Progenitor cell of endocrine pancreas (in vitro differentiated cells): Measurements from ENCODE around the gene PRPS2. TPM values are rescaled to one million over a fixed set of nuclear protein-coding genes. Genes with fewer than 3 reads are reported as not detected.

ENCODE experiments used
- DNase-seq: peaks from one replicate; pipeline ENCODE4 v3.0.0; 2021; ENCODE audit warnings: low spot score; ENCODE audit not compliant: unreplicated experiment
- H3K27ac Mint-ChIP-seq: 2 replicates; pipeline ENCODE4 v1.8.0; 2021; ENCODE audit warnings: mild to moderate bottlenecking, moderate library complexity, mixed read lengths
- H3K27me3 Mint-ChIP-seq: 2 replicates; pipeline ENCODE4 v1.8.0; 2021; ENCODE audit warnings: mixed read lengths
- H3K36me3 Mint-ChIP-seq: 2 replicates; pipeline ENCODE4 v1.8.0; 2022; ENCODE audit warnings: mixed read lengths; ENCODE audit not compliant: insufficient read depth
- H3K4me1 Mint-ChIP-seq: 2 replicates; pipeline ENCODE4 v1.8.0; 2021; ENCODE audit warnings: low read depth, mixed read lengths
- H3K4me3 Mint-ChIP-seq: 2 replicates; pipeline ENCODE4 v1.8.0; 2021; ENCODE audit warnings: low read depth, mild to moderate bottlenecking, moderate library complexity, mixed read lengths
- H3K9me3 Mint-ChIP-seq: 2 replicates; pipeline ENCODE4 v1.8.0; 2021; ENCODE audit warnings: low read depth, mixed read lengths
- total RNA-seq: library from RNA; stranded (reverse); gene quantifications from 2 replicates; pipeline ENCODE4 v1.2.1, GENCODE V29; 2021
- TF ChIP-seq, protein P1 (sequence below): fragments of 200-600 bp; sonication (generic); IDR thresholded peaks from one replicate; pipeline ENCODE4 v1.5.0; 2021; ENCODE audit warnings: antibody characterized with exemption, mild to moderate bottlenecking; ENCODE audit not compliant: unreplicated experiment

The PRPS2 gene
- total RNA-seq, 1 donor from 2014 or later = 18.6 TPM

DNA sequence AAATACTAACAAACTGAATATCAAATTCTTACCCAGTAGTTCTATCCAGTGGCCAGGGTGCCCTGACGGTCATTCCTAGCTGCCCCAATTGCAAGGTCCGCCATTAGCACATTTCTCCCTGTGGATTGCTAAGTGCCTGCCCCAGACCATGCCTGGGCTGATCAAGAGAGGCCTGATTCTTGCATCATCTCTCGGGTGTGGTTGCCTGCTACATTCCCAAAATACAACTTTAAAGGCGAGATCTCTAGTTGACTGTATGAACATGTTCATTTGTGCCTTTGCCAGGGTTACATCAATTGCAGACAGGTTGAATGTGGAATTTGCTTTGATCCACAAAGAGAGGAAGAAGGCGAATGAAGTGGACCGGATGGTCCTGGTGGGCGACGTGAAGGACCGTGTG is 28.0 kb downstream of the PRPS2 start:
- Mint-ChIP-seq H3K9me3 (peaks cover 5% of the 10 kb centered on the region), H3K27ac (no peak overlapping the region), H3K27me3 (no peaks in the 10 kb centered on the region), H3K36me3 (peaks cover 13% of the 10 kb centered on the region), H3K4me3 (no peak overlapping the region), H3K4me1 (no peaks in the 10 kb centered on the region)
- TF ChIP-seq, protein P1, sequence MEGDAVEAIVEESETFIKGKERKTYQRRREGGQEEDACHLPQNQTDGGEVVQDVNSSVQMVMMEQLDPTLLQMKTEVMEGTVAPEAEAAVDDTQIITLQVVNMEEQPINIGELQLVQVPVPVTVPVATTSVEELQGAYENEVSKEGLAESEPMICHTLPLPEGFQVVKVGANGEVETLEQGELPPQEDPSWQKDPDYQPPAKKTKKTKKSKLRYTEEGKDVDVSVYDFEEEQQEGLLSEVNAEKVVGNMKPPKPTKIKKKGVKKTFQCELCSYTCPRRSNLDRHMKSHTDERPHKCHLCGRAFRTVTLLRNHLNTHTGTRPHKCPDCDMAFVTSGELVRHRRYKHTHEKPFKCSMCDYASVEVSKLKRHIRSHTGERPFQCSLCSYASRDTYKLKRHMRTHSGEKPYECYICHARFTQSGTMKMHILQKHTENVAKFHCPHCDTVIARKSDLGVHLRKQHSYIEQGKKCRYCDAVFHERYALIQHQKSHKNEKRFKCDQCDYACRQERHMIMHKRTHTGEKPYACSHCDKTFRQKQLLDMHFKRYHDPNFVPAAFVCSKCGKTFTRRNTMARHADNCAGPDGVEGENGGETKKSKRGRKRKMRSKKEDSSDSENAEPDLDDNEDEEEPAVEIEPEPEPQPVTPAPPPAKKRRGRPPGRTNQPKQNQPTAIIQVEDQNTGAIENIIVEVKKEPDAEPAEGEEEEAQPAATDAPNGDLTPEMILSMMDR = no peak
- DNase-seq = no peak

DNA sequence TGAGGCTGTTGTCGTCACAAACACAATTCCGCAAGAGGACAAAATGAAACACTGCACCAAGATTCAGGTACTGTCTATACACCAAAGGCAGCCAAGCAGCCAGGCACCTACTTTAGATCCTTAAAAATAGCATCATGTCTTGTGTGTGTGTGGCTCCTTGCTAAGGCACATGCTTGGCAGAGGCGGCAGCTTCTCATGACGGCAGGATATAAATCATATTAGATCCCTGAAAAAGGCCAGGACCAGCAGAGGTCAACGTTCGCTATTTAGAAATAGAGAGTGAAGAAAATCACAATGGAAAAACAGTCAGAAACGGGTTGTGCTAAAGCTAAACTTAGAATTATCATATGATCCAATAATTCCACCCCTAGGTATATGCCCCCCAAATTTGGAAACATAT is 29.5 kb downstream of the PRPS2 start:
- no peak for DNase-seq
- Mint-ChIP-seq H3K4me1 (no peaks in the 10 kb centered on the region), H3K4me3 (no peak overlapping the region), H3K27me3 (no peaks in the 10 kb centered on the region), H3K9me3 (peaks cover 12% of the 10 kb centered on the region), H3K27ac (no peak overlapping the region), H3K36me3 (peaks cover 11% of the 10 kb centered on the region)
- TF ChIP-seq, protein P1 = no peak

DNA sequence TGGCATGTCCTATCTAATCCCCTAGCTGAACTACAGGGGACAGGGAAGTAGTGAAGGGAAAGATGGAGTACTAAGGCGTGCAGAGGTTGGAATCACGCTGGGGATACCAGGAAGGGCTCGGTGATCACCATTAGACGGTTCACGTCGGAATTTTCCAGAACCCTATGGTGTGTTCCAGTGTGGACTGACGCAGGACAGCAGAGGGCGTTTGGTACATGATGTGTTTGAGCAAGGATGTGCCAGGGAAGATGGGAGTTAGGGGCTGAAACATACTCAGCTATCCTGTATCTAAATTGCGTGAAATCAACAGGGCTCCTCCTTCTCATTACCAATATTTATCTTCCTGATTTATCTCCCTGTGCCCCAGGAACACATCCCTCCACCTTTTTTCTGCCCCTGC is 33.7 kb downstream of the PRPS2 start:
- peaks cover 10% of the 10 kb centered on the region for H3K36me3 Mint-ChIP-seq
- TF ChIP-seq, protein P1 = no peak
- H3K4me3 Mint-ChIP-seq = no peak overlapping the region
- peaks cover 2% of the 10 kb centered on the region for H3K4me1 Mint-ChIP-seq
- H3K9me3 Mint-ChIP-seq = peaks cover 18% of the 10 kb centered on the region
- DNase-seq = no peak
- H3K27me3 Mint-ChIP-seq = no peaks in the 10 kb centered on the region
- H3K27ac Mint-ChIP-seq = no peak overlapping the region

DNA sequence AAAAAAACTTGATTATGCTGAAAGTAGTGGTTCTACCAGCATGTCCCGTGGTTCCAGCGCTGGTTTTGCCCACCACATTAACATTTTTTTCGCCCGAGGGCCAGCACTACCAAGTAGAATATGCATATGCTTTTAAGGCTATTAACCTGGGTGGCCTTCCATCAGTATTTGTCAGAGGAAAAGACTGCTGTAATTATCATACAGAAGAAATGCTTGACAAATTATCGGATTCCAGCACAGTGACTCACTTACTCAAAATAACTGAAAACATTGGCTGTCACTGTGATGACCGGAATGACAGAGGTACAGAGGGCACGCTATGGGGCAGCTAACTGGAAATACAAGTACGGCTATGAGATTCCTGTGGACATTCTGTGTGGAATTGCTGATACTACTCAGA is 34.6 kb downstream of the PRPS2 start:
- peaks cover 18% of the 10 kb centered on the region for H3K9me3 Mint-ChIP-seq
- no peaks in the 10 kb centered on the region for H3K27me3 Mint-ChIP-seq
- H3K4me1 Mint-ChIP-seq = peaks cover 2% of the 10 kb centered on the region
- no peak overlapping the region for H3K4me3 Mint-ChIP-seq
- no peak for DNase-seq
- H3K36me3 Mint-ChIP-seq = peaks cover 6% of the 10 kb centered on the region
- TF ChIP-seq, protein P1 = no peak
- H3K27ac Mint-ChIP-seq = no peak overlapping the region

DNA sequence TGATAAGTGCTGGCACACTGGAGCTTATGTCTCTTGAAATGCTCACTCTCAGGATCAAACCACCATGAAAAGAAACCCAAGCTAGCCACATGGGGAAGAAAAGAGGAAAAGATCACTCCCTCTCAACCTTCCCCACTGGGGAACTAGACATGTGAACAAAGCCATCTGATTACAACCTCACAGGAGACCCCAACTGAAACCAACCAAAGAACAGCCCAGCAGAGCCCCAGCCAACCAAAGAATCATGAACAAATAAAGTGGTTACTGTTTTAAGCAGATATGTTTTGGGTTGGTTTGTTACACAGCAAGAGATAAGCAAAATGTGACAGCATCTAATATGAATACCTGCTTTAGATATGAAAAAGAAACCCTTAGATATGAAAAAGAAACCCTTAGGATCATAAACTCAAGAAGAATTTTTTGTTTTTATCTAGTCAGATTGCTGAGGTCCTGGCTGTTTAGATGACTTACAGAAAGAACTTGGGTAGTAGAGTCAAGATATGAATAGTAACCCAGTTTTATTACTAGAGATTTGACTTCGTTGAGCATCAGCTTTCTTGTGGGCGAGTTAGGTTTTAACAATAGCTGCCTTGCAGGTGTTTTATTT is 52.0 kb downstream of the PRPS2 start:
- H3K27ac Mint-ChIP-seq = no peak overlapping the region
- DNase-seq = no peak
- no peaks in the 10 kb centered on the region for H3K27me3 Mint-ChIP-seq
- H3K36me3 Mint-ChIP-seq = no peaks in the 10 kb centered on the region
- H3K4me3 Mint-ChIP-seq = no peak overlapping the region
- peaks cover 8% of the 10 kb centered on the region for H3K4me1 Mint-ChIP-seq
- peaks cover 16% of the 10 kb centered on the region for H3K9me3 Mint-ChIP-seq
- TF ChIP-seq, protein P1 = no peak
